HG02571 (cell line): ENCODE data around the gene PSMB9.
A peak's percentile ranks its signal among the peaks of the same experiment; 100 is the strongest.
"Not testable (repeated sequence)": the region's sequence is repeated elsewhere in the genome, so short reads cannot be mapped to it uniquely, and the experiment has no call there.

ENCODE experiments used
- ATAC-seq: cut with Tn5 transposase; IDR thresholded peaks from one replicate; pipeline ENCODE4 v1.9.1; 2021; ENCODE audit warnings: mild to moderate bottlenecking, moderate library complexity; ENCODE audit not compliant: unreplicated experiment

PSMB9 gene

GRCh38 chr6:32853541-32854375 is at the start of gene PSMB9, which contains the start of gene TAP1:
Gene PSMB9 (plus strand): TSS chr6:32854192. CDS start chr6:32854230, 38 bp downstream.
Gene TAP1 (minus strand): TSS chr6:32853704. CDS start chr6:32853636, 68 bp downstream.
- ATAC-seq, result peak; percentile 76

- not testable (repeated sequence) for ATAC-seq
These were observed 48.6 kb upstream of the PSMB9 start for GRCh38 chr6:32805404-32805803.

GRCh38 chr6:32807020-32807580 is 46.9 kb upstream of the PSMB9 start:
- no peak for ATAC-seq

GRCh38 chr6:32809171-32809570 is 44.8 kb upstream of the PSMB9 start:
- no peak for ATAC-seq

- ATAC-seq, result no peak
These were observed 39.8 kb upstream of the PSMB9 start for GRCh38 chr6:32814145-32814544.

- ATAC-seq, result no peak
These were observed 38.9 kb upstream of the PSMB9 start for GRCh38 chr6:32815115-32815514.

GRCh38 chr6:32815996-32816395 is 38.0 kb upstream of the PSMB9 start:
- no peak for ATAC-seq

GRCh38 chr6:32816746-32817204 is 37.2 kb upstream of the PSMB9 start, which contains the start of gene HLA-DOB:
Gene HLA-DOB (minus strand): TSS chr6:32817002. CDS start chr6:32816951, 51 bp downstream.
- ATAC-seq, result no peak

GRCh38 chr6:32818867-32819266 is 35.1 kb upstream of the PSMB9 start:
- no peak for ATAC-seq

GRCh38 chr6:32819729-32820128 is 34.3 kb upstream of the PSMB9 start:
- no peak for ATAC-seq

- no peak for ATAC-seq
These were observed 28.0 kb upstream of the PSMB9 start for GRCh38 chr6:32825966-32826365.

- no peak for ATAC-seq
These were observed 27.0 kb upstream of the PSMB9 start for GRCh38 chr6:32827025-32827424.

GRCh38 chr6:32829495-32829894 is 24.5 kb upstream of the PSMB9 start:
- no peak for ATAC-seq

- ATAC-seq, result no peak
These were observed 24.0 kb upstream of the PSMB9 start for GRCh38 chr6:32830017-32830416.

- ATAC-seq, result no peak
These were observed 23.1 kb upstream of the PSMB9 start for GRCh38 chr6:32830936-32831335.

- ATAC-seq, result no peak
These were observed 21.5 kb upstream of the PSMB9 start for GRCh38 chr6:32832535-32832934.

GRCh38 chr6:32833664-32834063 is 20.3 kb upstream of the PSMB9 start:
- no peak for ATAC-seq

GRCh38 chr6:32835167-32835893 is 18.7 kb upstream of the PSMB9 start:
- no peak for ATAC-seq

- no peak for ATAC-seq
These were observed 17.1 kb upstream of the PSMB9 start for GRCh38 chr6:32836873-32837272.

- no peak for ATAC-seq
These were observed 16.3 kb upstream of the PSMB9 start for GRCh38 chr6:32837651-32838113.
